ENCODE measurements around the gene NAPB.

The NAPB gene

GRCh38 chr20:23437126-23437899, 16.0 kb upstream of the NAPB start:
- DNase-seq, result no peak

GRCh38 chr20:23436681-23437080, 15.4 kb upstream of the NAPB start:
- no peak for DNase-seq

DNA sequence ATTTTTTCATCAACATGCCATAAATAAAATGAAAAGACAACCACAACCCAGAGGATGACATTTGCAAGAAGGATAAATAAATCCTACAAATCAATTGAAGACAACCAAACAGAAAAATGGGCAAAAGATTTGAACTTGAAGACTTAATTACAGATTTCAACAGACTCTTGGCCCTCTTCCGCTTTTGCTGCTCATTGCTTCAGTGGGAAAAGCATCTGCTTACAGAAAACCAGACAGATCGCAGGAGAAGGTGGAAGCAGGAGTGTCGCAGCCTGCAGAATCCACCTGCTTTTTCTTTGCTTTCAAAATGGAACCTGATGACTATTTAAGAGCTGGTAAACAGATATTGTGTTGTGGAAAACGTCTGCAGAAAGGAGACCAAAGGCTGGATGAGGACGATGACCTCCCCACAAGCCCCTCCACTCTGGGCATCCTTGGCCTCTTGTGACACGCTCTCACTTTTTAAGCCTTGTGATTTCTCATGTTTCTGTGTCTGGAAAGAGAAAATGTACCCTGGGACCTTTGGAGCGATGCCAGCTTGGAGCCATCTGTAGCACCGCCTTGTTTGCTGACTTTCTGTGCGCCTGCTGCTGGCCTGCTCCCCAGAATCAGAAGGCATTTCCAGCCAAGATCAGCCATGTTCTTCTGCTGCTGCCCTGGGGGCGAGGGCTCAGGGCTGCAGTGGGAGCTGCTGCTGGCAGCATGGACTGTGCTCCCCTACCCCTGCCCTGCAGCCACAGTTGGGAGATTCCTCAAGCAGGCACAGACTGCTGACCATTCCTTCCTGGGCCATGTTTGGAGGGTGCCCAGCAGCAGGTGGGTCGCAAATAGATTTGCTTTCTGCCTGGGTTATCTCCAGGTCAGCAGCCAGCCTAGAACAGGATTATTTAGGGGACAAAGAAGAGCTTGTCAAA, 14.6 kb upstream of the NAPB start:
- DNase-seq, result no peak

DNA sequence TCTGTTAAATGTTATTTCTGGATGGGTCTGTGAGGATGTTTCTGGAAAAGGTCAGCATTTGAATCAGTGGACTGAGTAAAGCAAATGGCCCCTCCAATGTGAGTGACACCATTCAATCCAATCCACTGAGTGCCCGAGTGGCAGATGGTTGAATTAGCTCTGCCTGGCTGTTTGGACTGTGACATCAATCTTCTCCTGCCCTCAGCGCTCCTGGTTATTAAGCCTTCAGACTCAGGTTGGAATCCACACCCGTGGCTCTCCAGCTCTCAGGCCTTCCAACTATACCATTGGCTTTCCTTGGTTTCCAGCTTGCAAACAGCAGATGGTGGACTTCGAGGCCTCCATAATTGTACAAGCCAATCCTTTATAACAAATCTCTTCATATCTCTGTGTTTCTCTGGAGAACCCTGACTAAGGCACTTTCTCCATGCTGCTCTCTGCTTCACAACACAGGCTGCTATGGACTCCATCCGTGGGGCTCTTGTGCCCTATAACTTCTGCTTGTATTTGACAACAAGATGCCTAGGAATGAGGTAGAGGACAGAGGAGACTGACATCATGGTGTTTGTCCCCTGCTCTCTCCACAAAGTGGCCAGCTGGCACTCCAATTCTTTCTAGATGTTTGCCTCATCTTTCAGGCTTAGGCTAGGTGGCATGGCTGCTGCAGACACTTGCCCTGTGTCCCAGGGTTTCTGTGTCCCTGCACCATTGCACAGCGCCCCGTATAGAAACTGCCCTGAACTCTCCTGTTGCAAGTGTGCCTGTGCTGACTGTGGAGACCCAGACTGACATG, 13.4 kb upstream of the NAPB start:
- no peak for DNase-seq

- DNase-seq, result no peak
These were observed 12.3 kb upstream of the NAPB start for GRCh38 chr20:23433628-23434027.

GRCh38 chr20:23425129-23425528, 3.8 kb upstream of the NAPB start:
- DNase-seq, result no peak

DNA sequence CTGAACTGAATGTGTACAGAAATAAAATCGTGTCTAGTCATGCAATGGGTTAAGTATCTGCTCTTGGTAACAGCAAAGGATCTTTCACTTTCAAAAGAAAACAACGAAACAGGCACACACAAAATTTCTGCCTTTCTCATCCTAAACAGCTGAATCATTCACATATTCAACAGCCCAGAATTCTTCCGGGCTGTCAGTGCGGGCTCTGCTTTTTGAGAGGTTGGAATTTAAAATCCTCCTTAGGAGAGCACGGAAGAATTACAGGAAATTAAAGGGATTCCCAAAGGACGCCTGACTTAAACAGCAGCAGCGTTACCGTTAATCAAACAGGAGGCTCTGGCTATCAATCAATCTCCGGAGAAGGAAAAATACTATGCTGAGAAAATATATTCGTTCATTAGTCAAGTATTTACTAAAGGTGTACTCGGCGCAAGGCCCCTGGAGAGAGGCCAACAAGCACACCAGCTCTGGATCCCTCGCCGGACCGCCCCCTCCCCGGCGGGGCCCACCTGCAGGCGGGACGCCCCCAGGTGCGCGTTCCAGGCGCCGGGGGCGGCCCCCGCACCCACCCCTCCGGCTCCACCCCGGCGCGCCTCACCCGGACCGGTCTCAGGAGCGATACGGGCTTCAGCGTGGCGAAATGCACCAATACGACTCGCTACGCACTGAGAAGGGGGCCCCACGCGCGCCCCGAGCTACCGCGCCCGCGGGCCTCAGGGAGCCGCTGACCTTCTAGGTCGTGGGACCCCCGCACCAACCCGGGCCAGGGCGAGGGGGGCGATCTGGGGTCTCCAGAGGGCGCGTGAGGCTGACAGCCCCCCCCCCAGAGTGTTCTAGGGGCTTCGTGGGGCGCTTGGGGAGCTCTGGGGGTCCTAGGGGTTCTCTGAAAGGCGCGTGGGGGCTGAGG, 1.0 kb downstream of the NAPB start:
- DNase-seq, result peak; percentile 55

DNA sequence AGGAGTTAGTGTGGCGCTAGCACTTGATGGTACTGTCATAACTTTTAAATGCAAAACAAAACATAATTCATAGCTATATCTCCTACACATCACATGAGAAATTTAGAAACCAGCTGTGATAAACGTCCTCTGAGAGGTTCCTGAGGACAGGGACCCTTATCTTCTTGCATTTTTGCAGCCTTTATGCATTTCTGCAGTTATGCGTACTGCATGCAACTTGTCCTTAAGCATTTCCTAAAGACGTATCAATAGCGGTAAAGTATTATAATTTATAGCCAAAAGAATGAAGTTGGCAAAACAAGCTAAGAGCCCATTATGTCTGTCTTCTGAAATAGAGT, 1.7 kb downstream of the NAPB start:
- DNase-seq, result no peak

- no peak for DNase-seq
These were observed 3.4 kb downstream of the NAPB start for GRCh38 chr20:23417861-23418260.

GRCh38 chr20:23415959-23416583, 5.2 kb downstream of the NAPB start:
- no peak for DNase-seq

- no peak for DNase-seq
These were observed 5.7 kb downstream of the NAPB start for GRCh38 chr20:23415555-23415954.

DNA sequence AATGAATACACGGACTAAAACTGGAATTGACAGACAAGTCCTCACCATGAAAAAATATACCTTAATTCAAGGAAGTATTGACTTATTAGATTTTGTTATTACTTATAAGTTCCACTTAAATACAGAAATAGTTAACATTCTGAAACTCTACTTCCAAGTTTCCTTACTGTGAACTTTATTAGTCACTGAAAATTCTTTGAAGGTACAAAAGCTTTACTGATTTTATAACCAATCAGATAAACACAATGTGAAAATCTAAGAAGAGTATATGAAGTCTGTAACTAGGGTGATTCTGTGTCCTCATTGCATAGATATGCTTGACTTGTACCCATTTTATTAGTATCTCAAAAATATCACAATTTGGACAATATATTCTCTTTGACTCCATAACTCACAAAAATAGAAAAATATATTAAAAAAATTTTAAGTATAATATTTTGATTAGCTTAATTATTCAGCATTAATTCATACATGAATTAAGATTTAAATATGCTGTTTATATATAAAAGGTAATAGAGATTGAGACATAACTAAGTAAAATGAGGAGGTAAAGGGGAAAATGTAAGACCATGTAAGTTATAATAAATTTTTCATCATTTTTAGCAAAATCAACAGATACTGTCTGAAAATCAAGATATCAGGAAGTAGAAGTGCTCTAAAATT, 6.6 kb downstream of the NAPB start:
- DNase-seq, result no peak

DNA sequence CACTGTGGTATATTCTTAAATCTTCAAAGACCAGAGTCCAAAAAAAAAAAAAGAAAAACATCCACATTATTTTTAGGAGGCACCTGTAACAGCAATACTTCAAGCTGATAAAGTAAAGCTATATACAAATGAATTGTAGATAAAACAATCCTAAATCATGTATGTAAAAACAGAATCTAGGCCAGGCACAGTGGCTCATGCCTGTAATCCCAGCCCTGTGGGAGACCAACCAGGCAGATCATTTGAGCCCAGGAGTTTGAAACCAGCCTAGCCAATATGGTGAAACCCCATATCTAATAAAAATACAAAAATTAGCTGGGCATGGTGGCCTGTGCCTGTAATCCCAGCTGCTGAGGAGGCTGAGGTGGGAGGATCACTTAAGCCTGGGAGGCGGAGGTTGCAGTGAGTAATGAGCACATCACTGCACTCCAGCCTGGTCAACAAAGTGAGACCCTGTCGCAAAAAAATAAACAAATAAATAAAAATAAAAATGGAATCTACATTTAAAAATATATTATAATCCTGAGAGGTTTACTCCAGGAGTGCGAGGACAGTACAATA, 7.3 kb downstream of the NAPB start:
- DNase-seq, result no peak

DNA sequence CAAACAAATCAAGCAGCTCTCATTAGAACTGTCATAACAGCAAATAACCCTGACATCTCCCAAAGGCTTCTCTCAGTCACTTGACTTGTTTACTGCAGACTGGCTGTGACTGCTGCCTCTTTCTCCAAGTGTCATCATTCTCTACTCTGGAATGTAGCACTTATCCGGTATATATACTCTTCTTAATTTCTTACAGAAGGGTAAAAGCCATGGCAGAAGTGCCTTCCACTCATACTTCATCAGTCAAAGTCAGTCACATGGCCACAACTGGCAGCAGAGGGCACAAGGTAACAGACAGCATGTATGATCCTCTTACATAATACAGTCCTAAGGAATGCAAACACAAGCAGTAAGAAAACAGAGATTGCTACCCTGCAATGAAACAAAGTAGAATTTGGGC, 9.3 kb downstream of the NAPB start:
- DNase-seq, result no peak

GRCh38 chr20:23410916-23411695, 10.2 kb downstream of the NAPB start:
- no peak for DNase-seq

DNA sequence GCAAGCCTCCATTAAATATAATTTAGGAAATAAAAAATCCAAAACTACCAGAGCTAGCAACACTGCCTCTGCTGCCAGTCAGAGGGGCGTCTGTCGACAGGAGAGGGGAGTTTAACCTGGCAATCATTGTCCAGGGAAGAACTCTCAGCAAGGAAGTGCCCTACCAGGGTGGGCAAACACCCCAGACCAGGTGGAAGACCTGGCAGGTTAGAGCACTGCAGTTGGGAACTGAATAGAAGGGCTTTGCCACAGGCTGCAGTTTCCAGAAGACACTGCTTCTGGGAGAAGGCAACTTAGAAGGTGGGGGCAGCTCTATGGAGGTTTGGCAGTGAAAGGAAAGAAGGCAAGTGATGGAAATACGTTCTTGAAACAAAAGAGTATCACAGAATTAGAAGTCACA, 11.5 kb downstream of the NAPB start:
- DNase-seq, result no peak

- DNase-seq, result no peak
These were observed 12.3 kb downstream of the NAPB start for GRCh38 chr20:23408957-23409356.

GRCh38 chr20:23407781-23408464, 13.4 kb downstream of the NAPB start:
- DNase-seq, result no peak

GRCh38 chr20:23406880-23407279, 14.4 kb downstream of the NAPB start:
- no peak for DNase-seq

- no peak for DNase-seq
These were observed 17.1 kb downstream of the NAPB start for GRCh38 chr20:23404196-23404595.
